ENCODE data around the gene SORCS1. TPM values are rescaled to one million over a fixed set of nuclear protein-coding genes. Genes with fewer than 3 reads are reported as not detected.

Gene SORCS1
- polyA plus RNA-seq, 1 donor (not counting 4 experiments of a cell fraction or from before 2014, with no cell fraction given): not detected

GRCh38 chr10:106982268-106982667 lies 182.2 kb downstream of the SORCS1 start:
- Histone ChIP-seq H3K9me3 (ENCODE audit: control insufficient read depth, low read depth, low read length) (no peaks in the 10 kb centered on the region), H3K27me3 (ENCODE audit: control insufficient read depth, extremely low read depth, insufficient read depth, low read length) (no peaks in the 10 kb centered on the region), H3K4me1 (ENCODE audit: control insufficient read depth, extremely low read depth, insufficient read depth, low read length) (no peaks in the 10 kb centered on the region), H3K4me2 (ENCODE audit: control insufficient read depth, extremely low read depth, insufficient read depth, low read depth, low read length) (no peak overlapping the region), H4K20me1 (ENCODE audit: control insufficient read depth, extremely low read depth, insufficient read depth, low read length) (no peaks in the 10 kb centered on the region), H3K27ac (ENCODE audit: control insufficient read depth, insufficient read depth, low read length) (no peak overlapping the region), H2AFZ (ENCODE audit: control insufficient read depth, low read length) (no peak overlapping the region), H3K79me2 (ENCODE audit: control insufficient read depth, insufficient read depth, low read length) (no peaks in the 10 kb centered on the region), H3K9me1 (ENCODE audit: control insufficient read depth, extremely low read depth, insufficient read depth, low read length) (no peaks in the 10 kb centered on the region), H3K36me3 (ENCODE audit: control insufficient read depth in 2 of 2, extremely low read depth in 1 of 2, insufficient read depth in 2 of 2, low read length in 2 of 2) (no peaks in the 10 kb centered on the region), H3K4me3 (ENCODE audit: control insufficient read depth in 2 of 3, extremely low read depth in 1 of 3, insufficient read depth in 2 of 3, low read depth in 1 of 3, low read length in 3 of 3) (no peak overlapping the region), H3K9ac (ENCODE audit: control insufficient read depth, extremely low read depth, insufficient read depth, low read length) (no peak overlapping the region)
- TF ChIP-seq CTCF (optimal IDR thresholded peaks at IDR 0.05 in 1 of 3, IDR thresholded peaks at IDR 0.05 in 1 of 3, conservative IDR thresholded peaks at IDR 0.05 in 1 of 3; ENCODE audit: extremely low read depth in 1 of 3, insufficient read depth in 2 of 3, low read length in 3 of 3) (no peak), EZH2 (IDR thresholded peaks at IDR 0.05; ENCODE audit: low read length) (no peak)
- FAIRE-seq (no peak), DNase-seq (ENCODE audit: low read depth, low spot score) (no peak)
- dilution Hi-C loops (cut with MboI; ENCODE audit: extremely low pct_ligation_motif_present, low sequenced_read_pairs): no loop called here

- Histone ChIP-seq H3K4me3 (ENCODE audit: control insufficient read depth in 2 of 3, extremely low read depth in 1 of 3, insufficient read depth in 2 of 3, low read depth in 1 of 3, low read length in 3 of 3) (no peak overlapping the region), H3K9me1 (ENCODE audit: control insufficient read depth, extremely low read depth, insufficient read depth, low read length) (no peaks in the 10 kb centered on the region), H3K79me2 (ENCODE audit: control insufficient read depth, insufficient read depth, low read length) (no peaks in the 10 kb centered on the region), H3K27ac (ENCODE audit: control insufficient read depth, insufficient read depth, low read length) (no peak overlapping the region), H3K27me3 (ENCODE audit: control insufficient read depth, extremely low read depth, insufficient read depth, low read length) (no peaks in the 10 kb centered on the region), H3K4me2 (ENCODE audit: control insufficient read depth, extremely low read depth, insufficient read depth, low read depth, low read length) (no peak overlapping the region), H3K9ac (ENCODE audit: control insufficient read depth, extremely low read depth, insufficient read depth, low read length) (no peak overlapping the region), H3K9me3 (ENCODE audit: control insufficient read depth, low read depth, low read length) (no peaks in the 10 kb centered on the region), H2AFZ (ENCODE audit: control insufficient read depth, low read length) (no peak overlapping the region), H4K20me1 (ENCODE audit: control insufficient read depth, extremely low read depth, insufficient read depth, low read length) (no peaks in the 10 kb centered on the region), H3K4me1 (ENCODE audit: control insufficient read depth, extremely low read depth, insufficient read depth, low read length) (no peaks in the 10 kb centered on the region), H3K36me3 (ENCODE audit: control insufficient read depth in 2 of 2, extremely low read depth in 1 of 2, insufficient read depth in 2 of 2, low read length in 2 of 2) (no peaks in the 10 kb centered on the region)
- TF ChIP-seq CTCF (optimal IDR thresholded peaks at IDR 0.05 in 1 of 3, IDR thresholded peaks at IDR 0.05 in 1 of 3, conservative IDR thresholded peaks at IDR 0.05 in 1 of 3; ENCODE audit: extremely low read depth in 1 of 3, insufficient read depth in 2 of 3, low read length in 3 of 3): no peak
- no peak for DNase-seq (ENCODE audit: low read depth, low spot score)
- dilution Hi-C loops (cut with MboI; ENCODE audit: extremely low pct_ligation_motif_present, low sequenced_read_pairs): no loop called here
- no peak for FAIRE-seq
Observed at GRCh38 chr10:106981452-106982075, 182.9 kb downstream of the SORCS1 start.

Data from keratinocyte (primary cell).